ENCODE results near the gene DCST2. TPM values are rescaled to one million over a fixed set of nuclear protein-coding genes. Genes with fewer than 3 reads are reported as not detected.

Gene DCST2
- total and polyA plus RNA-seq, 9 of the 15 experiments (the other 6 are each of a cell fraction or from before 2014, with no cell fraction given), result 0.09 to 0.49 (median 0.11) TPM; not detected in 3

DNA sequence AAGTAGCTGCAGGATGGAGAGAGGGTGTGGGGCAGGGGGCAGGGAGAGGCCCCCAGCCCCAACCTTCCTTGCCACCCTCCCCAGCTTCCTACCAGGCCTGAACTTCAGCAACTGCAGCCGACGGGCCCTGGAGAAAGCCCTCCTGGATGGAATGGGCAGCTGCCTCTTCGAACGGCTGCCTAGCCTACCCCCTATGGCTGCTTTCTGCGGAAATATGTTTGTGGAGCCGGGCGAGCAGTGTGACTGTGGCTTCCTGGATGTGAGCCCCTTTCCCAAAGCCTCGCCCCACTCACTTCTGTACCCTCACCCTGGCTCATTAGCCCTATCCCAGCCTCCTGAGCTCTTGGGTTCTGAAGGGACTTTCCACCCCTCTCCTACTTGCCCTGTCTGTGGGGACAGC, 23.5 kb upstream of the DCST2 start:
- peaks cover 4% of the 10 kb centered on the region for H3K9me1 ChIP-seq (ENCODE audit: control insufficient read depth, insufficient read depth, low read length)
- WGBS (ENCODE audit: insufficient coverage, low coverage, missing lambda C conversion rate), result 97% methylated on average over 6 of the region's 8 CpGs
- peaks cover 68% of the 10 kb centered on the region; the same call in 2 of the 3 replicates for H3K36me3 ChIP-seq (ENCODE audit: control insufficient read depth, insufficient read depth, low read length)
- peaks cover 13 to 38% of the 10 kb centered on the region in 2 experiments for H3K4me1 ChIP-seq (replicated peaks in 1 of 2; ENCODE audit: control insufficient read depth in 2 of 2, insufficient read depth in 2 of 2, low read length in 2 of 2)
- H3K27me3 ChIP-seq (ENCODE audit: control insufficient read depth in 2 of 2, insufficient read depth in 2 of 2, low read length in 2 of 2), result no peaks in the 10 kb centered on the region
- no peak overlapping the region for H2AFZ ChIP-seq (ENCODE audit: low read depth, low read length)
- no peak overlapping the region for H3K4me3 ChIP-seq
- peak overlapping the region in 1 of 2 experiments; percentile 61; a peak in 1 of 4 replicates for H3K9ac ChIP-seq (ENCODE audit: insufficient read depth in 1 of 2, low read depth in 2 of 2, low read length in 2 of 2)
- DNase-seq (ENCODE audit: extremely low read depth in 1 of 4, low spot score in 3 of 4), result no peak
- TF ChIP-seq HDAC3 (IDR thresholded peaks at IDR 0.05; ENCODE audit: borderline replicate concordance, partially characterized antibody) (no peak), BRCA1 (IDR thresholded peaks at IDR 0.05) (no peak), BRCA1 (CRISPR knock-in tag; IDR thresholded peaks at IDR 0.05) (no peak), MYC (IDR thresholded peaks at IDR 0.05; ENCODE audit: low read depth, low read length) (no peak), MYC (CRISPR knock-in tag; IDR thresholded peaks at IDR 0.05; ENCODE audit: borderline replicate concordance, low read depth) (no peak), KLF10 (CRISPR knock-in tag; IDR thresholded peaks at IDR 0.05) (no peak), ZFP36 (IDR thresholded peaks at IDR 0.05; ENCODE audit: low read depth, low read length, partially characterized antibody) (no peak), ETV5 (CRISPR knock-in tag; IDR thresholded peaks at IDR 0.05; ENCODE audit: low read depth) (no peak), ZNF551 (CRISPR knock-in tag; IDR thresholded peaks at IDR 0.05) (no peak), ZNF175 (CRISPR knock-in tag; IDR thresholded peaks at IDR 0.05; ENCODE audit: low read depth) (no peak), MAFG (tag; conservative IDR thresholded peaks at IDR 0.05) (no peak), POLR2A (conservative IDR thresholded peaks at IDR 0.05) (no peak), MTA3 (IDR thresholded peaks at IDR 0.05; ENCODE audit: borderline replicate concordance) (no peak), ZNF780A (CRISPR knock-in tag; IDR thresholded peaks at IDR 0.05) (no peak), ZNF165 (CRISPR knock-in tag; IDR thresholded peaks at IDR 0.05; ENCODE audit: borderline replicate concordance) (no peak), ZNF143 (CRISPR knock-in tag; IDR thresholded peaks at IDR 0.05) (no peak)
- TF ChIP-seq, protein P1, sequence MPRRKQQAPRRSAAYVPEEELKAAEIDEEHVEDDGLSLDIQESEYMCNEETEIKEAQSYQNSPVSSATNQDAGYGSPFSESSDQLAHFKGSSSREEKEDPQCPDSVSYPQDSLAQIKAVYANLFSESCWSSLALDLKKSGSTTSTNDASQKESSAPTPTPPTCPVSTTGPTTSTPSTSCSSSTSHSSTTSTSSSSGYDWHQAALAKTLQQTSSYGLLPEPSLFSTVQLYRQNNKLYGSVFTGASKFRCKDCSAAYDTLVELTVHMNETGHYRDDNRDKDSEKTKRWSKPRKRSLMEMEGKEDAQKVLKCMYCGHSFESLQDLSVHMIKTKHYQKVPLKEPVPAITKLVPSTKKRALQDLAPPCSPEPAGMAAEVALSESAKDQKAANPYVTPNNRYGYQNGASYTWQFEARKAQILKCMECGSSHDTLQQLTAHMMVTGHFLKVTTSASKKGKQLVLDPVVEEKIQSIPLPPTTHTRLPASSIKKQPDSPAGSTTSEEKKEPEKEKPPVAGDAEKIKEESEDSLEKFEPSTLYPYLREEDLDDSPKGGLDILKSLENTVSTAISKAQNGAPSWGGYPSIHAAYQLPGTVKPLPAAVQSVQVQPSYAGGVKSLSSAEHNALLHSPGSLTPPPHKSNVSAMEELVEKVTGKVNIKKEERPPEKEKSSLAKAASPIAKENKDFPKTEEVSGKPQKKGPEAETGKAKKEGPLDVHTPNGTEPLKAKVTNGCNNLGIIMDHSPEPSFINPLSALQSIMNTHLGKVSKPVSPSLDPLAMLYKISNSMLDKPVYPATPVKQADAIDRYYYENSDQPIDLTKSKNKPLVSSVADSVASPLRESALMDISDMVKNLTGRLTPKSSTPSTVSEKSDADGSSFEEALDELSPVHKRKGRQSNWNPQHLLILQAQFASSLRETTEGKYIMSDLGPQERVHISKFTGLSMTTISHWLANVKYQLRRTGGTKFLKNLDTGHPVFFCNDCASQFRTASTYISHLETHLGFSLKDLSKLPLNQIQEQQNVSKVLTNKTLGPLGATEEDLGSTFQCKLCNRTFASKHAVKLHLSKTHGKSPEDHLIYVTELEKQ (CRISPR knock-in tag; IDR thresholded peaks at IDR 0.05), result no peak
- TF ChIP-seq, protein P2, sequence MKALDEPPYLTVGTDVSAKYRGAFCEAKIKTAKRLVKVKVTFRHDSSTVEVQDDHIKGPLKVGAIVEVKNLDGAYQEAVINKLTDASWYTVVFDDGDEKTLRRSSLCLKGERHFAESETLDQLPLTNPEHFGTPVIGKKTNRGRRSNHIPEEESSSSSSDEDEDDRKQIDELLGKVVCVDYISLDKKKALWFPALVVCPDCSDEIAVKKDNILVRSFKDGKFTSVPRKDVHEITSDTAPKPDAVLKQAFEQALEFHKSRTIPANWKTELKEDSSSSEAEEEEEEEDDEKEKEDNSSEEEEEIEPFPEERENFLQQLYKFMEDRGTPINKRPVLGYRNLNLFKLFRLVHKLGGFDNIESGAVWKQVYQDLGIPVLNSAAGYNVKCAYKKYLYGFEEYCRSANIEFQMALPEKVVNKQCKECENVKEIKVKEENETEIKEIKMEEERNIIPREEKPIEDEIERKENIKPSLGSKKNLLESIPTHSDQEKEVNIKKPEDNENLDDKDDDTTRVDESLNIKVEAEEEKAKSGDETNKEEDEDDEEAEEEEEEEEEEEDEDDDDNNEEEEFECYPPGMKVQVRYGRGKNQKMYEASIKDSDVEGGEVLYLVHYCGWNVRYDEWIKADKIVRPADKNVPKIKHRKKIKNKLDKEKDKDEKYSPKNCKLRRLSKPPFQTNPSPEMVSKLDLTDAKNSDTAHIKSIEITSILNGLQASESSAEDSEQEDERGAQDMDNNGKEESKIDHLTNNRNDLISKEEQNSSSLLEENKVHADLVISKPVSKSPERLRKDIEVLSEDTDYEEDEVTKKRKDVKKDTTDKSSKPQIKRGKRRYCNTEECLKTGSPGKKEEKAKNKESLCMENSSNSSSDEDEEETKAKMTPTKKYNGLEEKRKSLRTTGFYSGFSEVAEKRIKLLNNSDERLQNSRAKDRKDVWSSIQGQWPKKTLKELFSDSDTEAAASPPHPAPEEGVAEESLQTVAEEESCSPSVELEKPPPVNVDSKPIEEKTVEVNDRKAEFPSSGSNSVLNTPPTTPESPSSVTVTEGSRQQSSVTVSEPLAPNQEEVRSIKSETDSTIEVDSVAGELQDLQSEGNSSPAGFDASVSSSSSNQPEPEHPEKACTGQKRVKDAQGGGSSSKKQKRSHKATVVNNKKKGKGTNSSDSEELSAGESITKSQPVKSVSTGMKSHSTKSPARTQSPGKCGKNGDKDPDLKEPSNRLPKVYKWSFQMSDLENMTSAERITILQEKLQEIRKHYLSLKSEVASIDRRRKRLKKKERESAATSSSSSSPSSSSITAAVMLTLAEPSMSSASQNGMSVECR (CRISPR knock-in tag; IDR thresholded peaks at IDR 0.05), result no peak
- H3K4me2 ChIP-seq (ENCODE audit: insufficient read depth, low read length), result no peak overlapping the region
- FAIRE-seq, result no peak
- no peak for ATAC-seq
- H3K79me2 ChIP-seq (ENCODE audit: control insufficient read depth, insufficient read depth, low read length), result peaks cover 5% of the 10 kb centered on the region; the same call in 2 of the 3 replicates
- no peak overlapping the region for H3K27ac ChIP-seq (ENCODE audit: extremely low read depth, low read depth, low read length)
- in situ Hi-C loops (cut with MboI) (no loop called here), intact Hi-C loops (cut with micrococcal nuclease) (no loop called here)
- no peaks in the 10 kb centered on the region; the same call in 1 of the 2 replicates for H4K20me1 ChIP-seq (replicated peaks; ENCODE audit: control insufficient read depth, insufficient read depth, low read length)
- H3K9me3 ChIP-seq (replicated peaks; ENCODE audit: control insufficient read depth, insufficient read depth, low read depth, low read length), result no peaks in the 10 kb centered on the region
- CTCF ChIA-PET (ENCODE audit: low intra/inter-chr PET ratio), result no interaction called here
- no TSS peak for BruUV-seq (replicated peaks)
- POLR2A ChIA-PET, result interaction anchor here (0.6 to 1.3 kb wide), 4 partner anchors 34 to 1014 kb away, joined by 3 to 4 read pairs (median 3); partner anchors contain the start of gene KRTCAP2

Data from K562 (cell line).